K562 (cell line): Measurements from ENCODE around the gene GNPTAB.

Experiments
- EZH2 ChIP-seq: IDR thresholded peaks from 2 replicates; pipeline ENCODE4 v1.6.1; 2012; ENCODE audit warnings: low read depth, mild to moderate bottlenecking, inconsistent platforms, low read length, borderline replicate concordance
- PHB2 ChIP-seq: fragments of 450-650 bp; IDR thresholded peaks from 2 replicates; pipeline ENCODE4 v1.6.1; 2017; ENCODE audit warnings: low read depth

- TF ChIP-seq EZH2 = no peak
- no peak for TF ChIP-seq PHB2
Observed at GRCh38 chr12:101707131-101707782, 123.5 kb downstream of the GNPTAB start.
